Body of pancreas (tissue), 4 donors: Measurements from ENCODE around the gene NIT1.

Experiments
- CTCF ChIP-seq, 7 experiments: fragments of 450-650 bp in 4 of 7; fragments of 200-600 bp in 3 of 7; sonication (generic) in 3 of 7; IDR thresholded peaks; one replicate each; pipeline ENCODE4 v1.5.1; 2016 to 2019; ENCODE audit warnings: antibody characterized with exemption in 7 of 7
- POLR2A ChIP-seq, 3 donors: fragments of 450-650 bp; IDR thresholded peaks; one replicate each; pipeline ENCODE4 v1.6.1; 2016; ENCODE audit warnings: antibody characterized with exemption in 3 of 3, mild to moderate bottlenecking in 2 of 3

- TF ChIP-seq CTCF (IDR thresholded peaks at IDR 0.05) (no peak), POLR2A (IDR thresholded peaks at IDR 0.05) (no peak)
Measured at GRCh38 chr1:161100556-161100955, 17.3 kb upstream of the NIT1 start.
